ENCODE data around the gene FNDC5. TPM values are rescaled to one million over a fixed set of nuclear protein-coding genes. Genes with fewer than 3 reads are reported as not detected.
A peak's percentile ranks its signal among the peaks of the same experiment; 100 is the strongest.

Gene FNDC5
- total and polyA plus RNA-seq, 2 experiments from 2014 or later: 1.0 to 1.7 TPM

- no peak for TF ChIP-seq ETS1 (IDR thresholded peaks at IDR 0.05)
Measured at GRCh38 chr1:32872192-32872460, 1.4 kb upstream of the FNDC5 start (continued).

- DNase-seq (ENCODE audit: low spot score) (peak; percentile 43), ATAC-seq (peak; percentile 3; the same call in 1 of the 3 replicates)
- Mint-ChIP-seq H3K36me3 (ENCODE audit: low read depth) (no peaks in the 10 kb centered on the region; the same call in 2 of the 3 replicates), H3K27me3 (ENCODE audit: insufficient read depth, low read depth, poor library complexity) (peaks cover 34% of the 10 kb centered on the region), H3K4me3 (peak overlapping the region; percentile 70), H3K9me3 (no peaks in the 10 kb centered on the region; the same call in 2 of the 3 replicates), H3K27ac (no peak overlapping the region), H3K4me1 (peaks cover 39% of the 10 kb centered on the region)
- Histone ChIP-seq H3K27ac (ENCODE audit: low read depth) (no peak overlapping the region), H3K4me2 (peak overlapping the region; percentile 88), H3K27me3 (ENCODE audit: insufficient read depth) (peaks cover 38% of the 10 kb centered on the region), H3K4me3 (peak overlapping the region; percentile 61), H3F3A (replicated peaks; ENCODE audit: low read depth) (peaks cover 9% of the 10 kb centered on the region; the same call in 1 of the 2 replicates), H3K4me1 (ENCODE audit: insufficient read depth) (peaks cover 30% of the 10 kb centered on the region), H3K79me2 (replicated peaks; ENCODE audit: insufficient read depth) (no peaks in the 10 kb centered on the region), H3K36me3 (ENCODE audit: insufficient read depth) (no peaks in the 10 kb centered on the region), H4K20me1 (replicated peaks; ENCODE audit: insufficient read depth) (no peaks in the 10 kb centered on the region), H2AFZ (peak overlapping the region; percentile 66; the same call in 1 of the 2 replicates), H3K9me2 (ENCODE audit: insufficient read depth) (no peaks in the 10 kb centered on the region)
- TF ChIP-seq ZNF331 (CRISPR knock-in tag; IDR thresholded peaks at IDR 0.05; ENCODE audit: low read depth) (no peak), EZH2 (IDR thresholded peaks at IDR 0.05; ENCODE audit: low read depth, unreplicated experiment) (peak; percentile 0)
Measured at GRCh38 chr1:32871364-32872191, 866 bp upstream of the FNDC5 start.

GRCh38 chr1:32869923-32870614, 643 bp downstream of the FNDC5 start:
- no peaks in the 10 kb centered on the region; the same call in 2 of the 3 replicates for H3K9me3 Mint-ChIP-seq
- no peak overlapping the region for H2AFZ ChIP-seq
- peaks cover 26% of the 10 kb centered on the region for H3K4me1 Mint-ChIP-seq
- peak overlapping the region; percentile 74 for H3K4me3 Mint-ChIP-seq
- no peaks in the 10 kb centered on the region for H3K9me2 ChIP-seq (ENCODE audit: insufficient read depth)
- no peak overlapping the region for H3K27ac Mint-ChIP-seq
- H3K36me3 Mint-ChIP-seq (ENCODE audit: low read depth): no peaks in the 10 kb centered on the region; the same call in 2 of the 3 replicates
- H3K27ac ChIP-seq (ENCODE audit: low read depth): no peak overlapping the region
- peaks cover 19% of the 10 kb centered on the region; the same call in 1 of the 2 replicates for H3K4me1 ChIP-seq (ENCODE audit: insufficient read depth)
- H3K4me2 ChIP-seq: peak overlapping the region; percentile 84
- ATAC-seq: peak; percentile 20
- DNase-seq (ENCODE audit: low spot score): no peak
- peaks cover 9% of the 10 kb centered on the region; the same call in 1 of the 2 replicates for H3F3A ChIP-seq (replicated peaks; ENCODE audit: low read depth)
- no peaks in the 10 kb centered on the region for H3K79me2 ChIP-seq (replicated peaks; ENCODE audit: insufficient read depth)
- peaks cover 28% of the 10 kb centered on the region for H3K27me3 Mint-ChIP-seq (ENCODE audit: insufficient read depth, low read depth, poor library complexity)
- H3K27me3 ChIP-seq (ENCODE audit: insufficient read depth): peaks cover 38% of the 10 kb centered on the region
- H3K4me3 ChIP-seq: peak overlapping the region; percentile 55
- H4K20me1 ChIP-seq (replicated peaks; ENCODE audit: insufficient read depth): no peaks in the 10 kb centered on the region
- H3K36me3 ChIP-seq (ENCODE audit: insufficient read depth): no peaks in the 10 kb centered on the region
- TF ChIP-seq REST (IDR thresholded peaks at IDR 0.05; ENCODE audit: unreplicated experiment) (no peak), POLR2AphosphoS5 (IDR thresholded peaks at IDR 0.05; ENCODE audit: low read depth) (no peak), NANOG (IDR thresholded peaks at IDR 0.05; ENCODE audit: borderline replicate concordance) (no peak), ETS1 (IDR thresholded peaks at IDR 0.05) (no peak), CREB1 (CRISPR knock-in tag; IDR thresholded peaks at IDR 0.05; ENCODE audit: low read depth) (no peak), CTCF (conservative IDR thresholded peaks at IDR 0.05; ENCODE audit: low read depth in 2 of 2) (no peak), JUNB (IDR thresholded peaks at IDR 0.05; ENCODE audit: unreplicated experiment) (no peak), EZH2phosphoT487 (IDR thresholded peaks at IDR 0.05; ENCODE audit: unreplicated experiment) (no peak), ZNF114 (CRISPR knock-in tag; IDR thresholded peaks at IDR 0.05) (no peak), STAT1 (IDR thresholded peaks at IDR 0.05; ENCODE audit: unreplicated experiment) (no peak)

All from GM23338 (cell line).